Fibroblast of lung (primary cell): ENCODE data around the gene ADAMTS17. TPM values are rescaled to one million over a fixed set of nuclear protein-coding genes. Genes with fewer than 3 reads are reported as not detected.
"Not testable (repeated sequence)": the region's sequence is repeated elsewhere in the genome, so short reads cannot be mapped to it uniquely, and the experiment has no call there.

Source experiments
- DNase-seq, 2 donors: peaks; one replicate each; pipeline versions ENCODE4 v3.0.0 to v3.0.0-alpha.2; 2010; ENCODE audit warnings: low read depth in 2 of 2
- H2AFZ ChIP-seq: 2 replicates; pipeline ENCODE4 v1.5.1; 2012; ENCODE audit warnings: low read length, control low read depth, inconsistent platforms
- H3K27ac ChIP-seq: 2 replicates; pipeline ENCODE4 v1.5.1; 2011; ENCODE audit warnings: low read length, control low read depth; ENCODE audit not compliant: insufficient read depth
- H3K27me3 ChIP-seq: 2 replicates; pipeline ENCODE4 v1.5.1; 2011; ENCODE audit warnings: mild to moderate bottlenecking, low read length; ENCODE audit not compliant: control insufficient read depth, insufficient read depth
- H3K36me3 ChIP-seq: 2 replicates; pipeline ENCODE4 v1.5.1; 2011; ENCODE audit warnings: low read length; ENCODE audit not compliant: control insufficient read depth, insufficient read depth
- H3K4me1 ChIP-seq: 2 replicates; pipeline ENCODE4 v1.5.1; 2011; ENCODE audit warnings: low read length; ENCODE audit not compliant: control insufficient read depth, insufficient read depth; ENCODE audit errors: extremely low read depth
- H3K4me2 ChIP-seq: 2 replicates; pipeline ENCODE4 v1.5.1; 2011; ENCODE audit warnings: low read length, control low read depth; ENCODE audit not compliant: insufficient read depth; ENCODE audit errors: extremely low read depth
- H3K4me3 ChIP-seq, 4 experiments: fragments of 200-600 bp in 1 of 4; sonication (generic) in 1 of 4; replicated peaks in 1 of 4; 2 replicates each; pipeline ENCODE4 v1.5.1; 2011 to 2016; ENCODE audit warnings: low read length in 4 of 4, low read depth in 3 of 4, mild to moderate bottlenecking in 3 of 4, control low read depth in 2 of 4, inconsistent platforms in 1 of 4, mixed read lengths in 1 of 4; ENCODE audit not compliant: insufficient read depth in 1 of 4; ENCODE audit errors: control extremely low read depth in 1 of 4
- H3K79me2 ChIP-seq: 2 replicates; pipeline ENCODE4 v1.5.1; 2012; ENCODE audit warnings: mild to moderate bottlenecking, low read length, inconsistent platforms; ENCODE audit not compliant: control insufficient read depth, insufficient read depth
- H3K9ac ChIP-seq: 2 replicates; pipeline ENCODE4 v1.5.1; 2011; ENCODE audit warnings: mild to moderate bottlenecking, low read length, control low read depth; ENCODE audit not compliant: insufficient read depth
- H3K9me3 ChIP-seq: 2 replicates; pipeline ENCODE4 v1.5.1; 2012; ENCODE audit warnings: low read depth, low read length; ENCODE audit not compliant: control insufficient read depth, insufficient read depth
- H4K20me1 ChIP-seq: 2 replicates; pipeline ENCODE4 v1.5.1; 2011; ENCODE audit warnings: low read length; ENCODE audit not compliant: control insufficient read depth, insufficient read depth; ENCODE audit errors: extremely low read depth
- EZH2 ChIP-seq: IDR thresholded peaks from 2 replicates; pipeline ENCODE4 v1.5.1; 2012; ENCODE audit warnings: low read length, control low read depth, mild to moderate bottlenecking; ENCODE audit errors: missing control alignments
- polyA plus RNA-seq, 2 donors: library from polyadenylated mRNA; depleted of rRNA in 1 of 2; stranded (reverse) in 1 of 2; unstranded in 1 of 2; fragments of >200 nt; gene quantifications; 2 replicates each; pipeline ENCODE4 v1.2.1, GENCODE V29; 2011 to 2012; ENCODE audit warnings: missing spikeins in 1 of 2
- total RNA-seq: library from RNA; depleted of rRNA; stranded (reverse); fragments of >200 nt; gene quantifications from 2 replicates; pipeline ENCODE4 v1.2.1, GENCODE V29; 2014
- TF ChIP-seq, protein P1 (sequence below), 2 donors: IDR thresholded peaks in 1 of 2; conservative IDR thresholded peaks in 1 of 2; 1 replicate in 1 of 2; 2 replicates in 1 of 2; pipeline ENCODE4 v1.5.1; 2011 to 2012; ENCODE audit warnings: low read length in 2 of 2, control low read depth in 1 of 2, inconsistent platforms in 1 of 2, low read depth in 1 of 2, mild to moderate bottlenecking in 1 of 2

ADAMTS17 gene
- total and polyA plus RNA-seq, 2 donors (not counting 1 experiment from before 2014, with no cell fraction given), result 0.09 to 0.17 TPM

- Histone ChIP-seq H3K9me3 (no peaks in the 10 kb centered on the region), H3K4me3 (no peak overlapping the region), H3K4me2 (no peak overlapping the region), H3K27ac (no peak overlapping the region), H3K79me2 (no peaks in the 10 kb centered on the region), H3K9ac (no peak overlapping the region), H2AFZ (no peak overlapping the region), H3K27me3 (no peaks in the 10 kb centered on the region), H3K4me1 (no peaks in the 10 kb centered on the region), H4K20me1 (no peaks in the 10 kb centered on the region), H3K36me3 (no peaks in the 10 kb centered on the region)
- TF ChIP-seq EZH2, result no peak
- TF ChIP-seq, protein P1, sequence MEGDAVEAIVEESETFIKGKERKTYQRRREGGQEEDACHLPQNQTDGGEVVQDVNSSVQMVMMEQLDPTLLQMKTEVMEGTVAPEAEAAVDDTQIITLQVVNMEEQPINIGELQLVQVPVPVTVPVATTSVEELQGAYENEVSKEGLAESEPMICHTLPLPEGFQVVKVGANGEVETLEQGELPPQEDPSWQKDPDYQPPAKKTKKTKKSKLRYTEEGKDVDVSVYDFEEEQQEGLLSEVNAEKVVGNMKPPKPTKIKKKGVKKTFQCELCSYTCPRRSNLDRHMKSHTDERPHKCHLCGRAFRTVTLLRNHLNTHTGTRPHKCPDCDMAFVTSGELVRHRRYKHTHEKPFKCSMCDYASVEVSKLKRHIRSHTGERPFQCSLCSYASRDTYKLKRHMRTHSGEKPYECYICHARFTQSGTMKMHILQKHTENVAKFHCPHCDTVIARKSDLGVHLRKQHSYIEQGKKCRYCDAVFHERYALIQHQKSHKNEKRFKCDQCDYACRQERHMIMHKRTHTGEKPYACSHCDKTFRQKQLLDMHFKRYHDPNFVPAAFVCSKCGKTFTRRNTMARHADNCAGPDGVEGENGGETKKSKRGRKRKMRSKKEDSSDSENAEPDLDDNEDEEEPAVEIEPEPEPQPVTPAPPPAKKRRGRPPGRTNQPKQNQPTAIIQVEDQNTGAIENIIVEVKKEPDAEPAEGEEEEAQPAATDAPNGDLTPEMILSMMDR (conservative IDR thresholded peaks at IDR 0.05 in 1 of 2, IDR thresholded peaks at IDR 0.05 in 1 of 2; ENCODE audit: low read depth in 1 of 2, low read length in 2 of 2), result no peak
- peak in 1 of 2 donors; percentile 68 for DNase-seq
Observed at GRCh38 chr15:100078511-100079220, 263.1 kb downstream of the ADAMTS17 start.

DNA sequence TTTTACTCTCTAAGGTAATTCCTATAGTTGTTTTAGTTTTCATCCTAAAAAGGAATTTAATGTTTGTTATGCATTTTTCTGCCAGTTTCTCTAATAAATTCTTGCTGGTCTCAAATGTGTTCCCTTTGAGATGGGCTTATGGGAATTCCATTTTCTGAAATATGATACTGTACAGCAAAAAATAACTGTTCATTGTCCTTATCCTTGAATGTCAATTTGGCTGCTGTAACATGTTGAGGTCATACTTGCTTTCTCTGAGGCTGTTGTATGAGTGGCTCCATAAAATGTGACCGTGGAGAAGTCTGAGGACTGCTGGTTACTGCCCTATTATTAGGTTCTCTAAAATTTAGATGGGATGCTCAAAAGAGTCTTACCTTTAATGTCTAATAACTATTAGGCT is 266.5 kb downstream of the ADAMTS17 start:
- H3K27me3 ChIP-seq, result no peaks in the 10 kb centered on the region
- DNase-seq, result no peak
- H3K9ac ChIP-seq, result no peak overlapping the region
- H3K9me3 ChIP-seq, result no peaks in the 10 kb centered on the region
- no peak overlapping the region for H3K27ac ChIP-seq
- H3K36me3 ChIP-seq, result no peaks in the 10 kb centered on the region
- H3K4me3 ChIP-seq, result no peak overlapping the region
- H4K20me1 ChIP-seq, result no peaks in the 10 kb centered on the region
- TF ChIP-seq, protein P1 (conservative IDR thresholded peaks at IDR 0.05 in 1 of 2, IDR thresholded peaks at IDR 0.05 in 1 of 2; ENCODE audit: low read depth in 1 of 2, low read length in 2 of 2), result no peak
- no peak for TF ChIP-seq EZH2
- H2AFZ ChIP-seq, result no peak overlapping the region
- H3K79me2 ChIP-seq, result no peaks in the 10 kb centered on the region
- no peak overlapping the region for H3K4me2 ChIP-seq
- H3K4me1 ChIP-seq, result no peaks in the 10 kb centered on the region

- Histone ChIP-seq H3K9ac (no peak overlapping the region), H3K4me3 (no peak overlapping the region), H4K20me1 (no peaks in the 10 kb centered on the region), H3K27ac (no peak overlapping the region), H3K36me3 (no peaks in the 10 kb centered on the region), H3K4me2 (no peak overlapping the region), H3K9me3 (no peaks in the 10 kb centered on the region), H3K79me2 (no peaks in the 10 kb centered on the region), H3K27me3 (no peaks in the 10 kb centered on the region), H3K4me1 (no peaks in the 10 kb centered on the region), H2AFZ (no peak overlapping the region)
- TF ChIP-seq, protein P1 (conservative IDR thresholded peaks at IDR 0.05 in 1 of 2, IDR thresholded peaks at IDR 0.05 in 1 of 2; ENCODE audit: low read depth in 1 of 2, low read length in 2 of 2), result no peak
- TF ChIP-seq EZH2, result no peak
- DNase-seq, result no peak
Observed at GRCh38 chr15:100073982-100074381, 267.8 kb downstream of the ADAMTS17 start.

DNA sequence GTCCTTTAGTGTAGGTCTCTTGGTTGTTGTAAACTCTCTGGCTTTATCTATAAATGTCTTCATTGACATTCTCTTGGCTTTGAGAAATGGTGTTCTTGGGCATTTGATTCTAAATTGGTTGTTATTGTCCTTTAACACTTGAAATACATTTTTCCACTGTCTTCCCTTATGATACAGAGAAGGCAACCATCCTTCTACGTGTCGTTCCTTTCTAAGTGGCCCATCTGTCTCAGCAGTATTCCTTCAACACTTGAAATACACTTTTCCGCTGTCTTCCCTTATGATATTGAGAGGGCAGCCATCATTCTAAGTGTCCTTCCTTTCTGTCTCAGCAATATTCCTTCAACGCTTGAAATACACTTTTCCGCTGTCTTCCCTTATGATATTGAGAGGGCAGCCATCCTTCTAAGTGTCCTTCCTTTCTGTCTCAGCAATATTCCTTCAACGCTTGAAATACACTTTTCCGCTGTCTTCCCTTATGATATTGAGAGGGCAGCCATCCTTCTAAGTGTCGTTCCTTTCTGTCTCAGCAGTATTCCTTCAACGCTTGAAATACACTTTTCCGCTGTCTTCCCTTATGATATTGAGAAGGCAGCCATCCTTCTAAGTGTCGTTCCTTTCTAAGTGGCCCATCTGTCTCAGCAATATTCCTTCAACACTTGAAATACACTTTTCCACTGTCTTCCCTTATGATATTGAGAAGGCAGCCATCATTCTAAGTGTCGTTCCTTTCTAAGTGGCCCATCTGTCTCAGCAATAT is 275.1 kb downstream of the ADAMTS17 start:
- H3K9me3 ChIP-seq, H3K36me3 ChIP-seq, H3K27me3 ChIP-seq, H3K4me2 ChIP-seq, H4K20me1 ChIP-seq, H2AFZ ChIP-seq, H3K4me3 ChIP-seq, H3K79me2 ChIP-seq, DNase-seq, H3K4me1 ChIP-seq, H3K9ac ChIP-seq, H3K27ac ChIP-seq: not testable (repeated sequence)
